GM12874 (cell line): ENCODE measurements around the gene ARHGAP45.
A peak's percentile ranks its signal among the peaks of the same experiment; 100 is the strongest.

Source experiments
- CTCF ChIP-seq: IDR thresholded peaks from 2 replicates; pipeline ENCODE4 v1.5.1; 2011; ENCODE audit warnings: low read depth, mild to moderate bottlenecking, control low read depth, low read length, moderate library complexity; ENCODE audit not compliant: insufficient read depth

The ARHGAP45 gene

DNA sequence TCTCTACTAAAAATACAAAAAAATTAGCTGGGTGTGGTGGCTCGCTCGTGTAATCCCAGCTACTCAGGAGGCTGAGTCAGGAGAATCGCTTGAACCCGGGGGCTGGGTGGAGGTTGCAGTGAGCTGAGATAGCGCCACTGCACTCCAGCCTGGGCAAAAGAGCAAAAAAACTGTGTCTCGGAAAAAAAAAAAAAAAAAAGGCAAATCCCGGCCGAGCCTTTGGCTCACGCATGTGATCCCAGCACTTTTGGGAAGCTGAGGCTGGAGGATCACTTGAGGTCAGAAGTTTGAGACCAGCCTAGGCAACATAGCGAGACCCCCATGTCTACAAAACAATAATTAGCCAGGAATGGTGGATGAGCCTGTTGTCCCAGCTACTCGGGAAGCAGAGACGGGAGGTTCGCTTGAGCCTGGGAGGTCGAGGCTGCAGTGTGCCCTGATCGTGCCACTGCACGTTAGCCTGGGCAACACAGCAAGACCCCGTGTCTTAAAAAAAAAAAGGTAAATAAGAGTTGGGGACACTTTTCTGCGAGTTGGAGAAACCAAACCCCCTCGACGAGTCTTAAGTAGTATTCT lies 36.3 kb downstream of the ARHGAP45 start:
- no peak for TF ChIP-seq CTCF

- no peak for TF ChIP-seq CTCF
Measured at GRCh38 chr19:1103708-1104310, 36.8 kb downstream of the ARHGAP45 start, which contains the start of gene GPX4. GPX4 (plus strand) TSS chr19:1103994; CDS start chr19:1104044, 50 bp downstream.

GRCh38 chr19:1104311-1105007 lies 37.5 kb downstream of the ARHGAP45 start:
- no peak for TF ChIP-seq CTCF

GRCh38 chr19:1105008-1105872 lies 38.3 kb downstream of the ARHGAP45 start:
- TF ChIP-seq CTCF, result no peak

GRCh38 chr19:1105873-1106840 lies 39.2 kb downstream of the ARHGAP45 start:
- no peak for TF ChIP-seq CTCF

DNA sequence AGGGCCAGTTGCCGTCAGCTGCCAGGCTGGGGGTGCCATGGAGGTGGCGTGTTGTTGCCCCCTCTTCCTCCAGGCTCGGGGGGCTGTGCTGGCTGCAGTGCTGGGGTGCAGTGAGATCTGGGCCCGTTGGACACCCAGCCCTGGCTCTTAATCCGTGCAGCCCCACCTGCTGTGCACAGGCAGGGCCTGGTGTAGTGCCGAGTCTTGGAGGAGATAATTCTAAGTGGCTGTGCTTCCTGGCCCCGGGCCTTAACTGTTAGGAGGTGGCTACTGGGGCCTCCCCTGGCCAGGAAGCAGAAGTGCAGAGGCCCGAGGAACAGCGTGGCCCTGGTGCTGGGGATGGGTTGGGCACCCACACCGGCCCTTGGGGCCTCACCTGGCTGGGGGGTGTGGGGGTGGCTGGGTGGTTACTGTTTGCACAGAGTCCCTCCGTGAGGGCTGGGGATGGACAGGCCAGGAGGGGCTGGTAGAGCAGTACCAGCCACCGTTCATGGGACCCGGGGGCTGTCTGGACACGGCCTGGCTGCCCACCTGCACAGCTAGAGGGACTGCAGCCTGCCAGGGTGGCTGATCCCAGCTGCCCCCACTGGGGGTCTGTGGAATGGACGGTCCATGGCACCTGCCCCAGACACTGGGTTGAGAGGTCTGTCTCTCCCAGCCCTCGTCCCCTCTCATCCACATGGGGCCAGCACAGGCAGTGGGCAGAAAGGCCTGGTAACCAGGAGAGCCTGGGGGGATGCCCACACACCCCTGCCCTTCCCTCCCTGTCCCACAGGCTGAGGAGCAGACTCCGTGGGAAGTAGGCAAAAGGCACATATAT lies 40.1 kb downstream of the ARHGAP45 start:
- TF ChIP-seq CTCF, result 0 out of 2 replicates have a peak, but pooled peaks have one; percentile 5
